ENCODE data around the gene ADAMTS14.
A peak's percentile ranks its signal among the peaks of the same experiment; 100 is the strongest.
"Not testable (repeated sequence)": the region's sequence is repeated elsewhere in the genome, so short reads cannot be mapped to it uniquely, and the experiment has no call there.

The ADAMTS14 gene, protein sequence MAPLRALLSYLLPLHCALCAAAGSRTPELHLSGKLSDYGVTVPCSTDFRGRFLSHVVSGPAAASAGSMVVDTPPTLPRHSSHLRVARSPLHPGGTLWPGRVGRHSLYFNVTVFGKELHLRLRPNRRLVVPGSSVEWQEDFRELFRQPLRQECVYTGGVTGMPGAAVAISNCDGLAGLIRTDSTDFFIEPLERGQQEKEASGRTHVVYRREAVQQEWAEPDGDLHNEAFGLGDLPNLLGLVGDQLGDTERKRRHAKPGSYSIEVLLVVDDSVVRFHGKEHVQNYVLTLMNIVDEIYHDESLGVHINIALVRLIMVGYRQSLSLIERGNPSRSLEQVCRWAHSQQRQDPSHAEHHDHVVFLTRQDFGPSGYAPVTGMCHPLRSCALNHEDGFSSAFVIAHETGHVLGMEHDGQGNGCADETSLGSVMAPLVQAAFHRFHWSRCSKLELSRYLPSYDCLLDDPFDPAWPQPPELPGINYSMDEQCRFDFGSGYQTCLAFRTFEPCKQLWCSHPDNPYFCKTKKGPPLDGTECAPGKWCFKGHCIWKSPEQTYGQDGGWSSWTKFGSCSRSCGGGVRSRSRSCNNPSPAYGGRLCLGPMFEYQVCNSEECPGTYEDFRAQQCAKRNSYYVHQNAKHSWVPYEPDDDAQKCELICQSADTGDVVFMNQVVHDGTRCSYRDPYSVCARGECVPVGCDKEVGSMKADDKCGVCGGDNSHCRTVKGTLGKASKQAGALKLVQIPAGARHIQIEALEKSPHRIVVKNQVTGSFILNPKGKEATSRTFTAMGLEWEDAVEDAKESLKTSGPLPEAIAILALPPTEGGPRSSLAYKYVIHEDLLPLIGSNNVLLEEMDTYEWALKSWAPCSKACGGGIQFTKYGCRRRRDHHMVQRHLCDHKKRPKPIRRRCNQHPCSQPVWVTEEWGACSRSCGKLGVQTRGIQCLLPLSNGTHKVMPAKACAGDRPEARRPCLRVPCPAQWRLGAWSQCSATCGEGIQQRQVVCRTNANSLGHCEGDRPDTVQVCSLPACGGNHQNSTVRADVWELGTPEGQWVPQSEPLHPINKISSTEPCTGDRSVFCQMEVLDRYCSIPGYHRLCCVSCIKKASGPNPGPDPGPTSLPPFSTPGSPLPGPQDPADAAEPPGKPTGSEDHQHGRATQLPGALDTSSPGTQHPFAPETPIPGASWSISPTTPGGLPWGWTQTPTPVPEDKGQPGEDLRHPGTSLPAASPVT

DNA sequence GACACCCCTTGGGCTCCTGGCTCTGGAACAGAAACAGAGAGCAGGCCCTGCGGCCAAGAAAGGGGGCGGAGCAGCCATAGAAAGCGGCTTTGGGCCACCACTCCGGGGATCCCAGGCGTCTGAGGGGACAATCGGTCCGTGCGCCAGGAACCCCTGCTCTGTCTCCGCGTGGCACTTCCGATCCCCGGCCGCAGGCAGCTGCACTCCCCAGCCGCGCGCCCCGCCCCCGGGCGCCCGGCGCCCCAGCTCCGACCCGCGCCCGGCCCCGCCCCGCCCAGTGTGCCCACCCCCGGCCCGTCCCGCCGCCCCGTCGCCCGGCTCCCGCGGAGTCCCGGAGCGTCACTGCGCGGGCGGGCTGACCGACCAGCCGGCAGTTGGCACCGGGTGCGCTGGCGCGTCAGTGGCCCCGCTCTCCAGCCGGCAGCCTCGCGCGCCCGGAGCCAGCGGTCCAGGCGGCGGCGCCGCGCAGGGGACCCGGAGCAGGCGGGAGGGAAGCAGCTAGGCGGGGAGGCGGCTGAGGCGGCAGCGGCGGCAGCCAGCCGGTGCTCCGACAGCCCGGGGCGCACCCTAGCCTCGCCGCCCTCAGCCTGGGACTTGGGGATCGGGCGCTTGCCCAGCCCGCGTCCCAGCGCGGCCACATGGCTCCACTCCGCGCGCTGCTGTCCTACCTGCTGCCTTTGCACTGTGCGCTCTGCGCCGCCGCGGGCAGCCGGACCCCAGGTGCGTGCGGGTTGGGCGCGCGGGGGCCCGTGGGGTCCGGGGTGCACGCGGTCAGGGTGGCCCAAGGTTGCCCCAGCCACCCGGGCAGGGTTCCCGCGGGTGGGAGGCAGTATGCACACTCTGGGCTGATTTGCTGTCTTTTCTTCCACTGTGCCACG, at the start of gene ADAMTS14:
Gene ADAMTS14, plus strand, starts transcription at position 342 of the 878 bp plus-strand sequence. Its CDS starts 297 bp downstream, at position 639.
- DNase-seq = no peak

DNA sequence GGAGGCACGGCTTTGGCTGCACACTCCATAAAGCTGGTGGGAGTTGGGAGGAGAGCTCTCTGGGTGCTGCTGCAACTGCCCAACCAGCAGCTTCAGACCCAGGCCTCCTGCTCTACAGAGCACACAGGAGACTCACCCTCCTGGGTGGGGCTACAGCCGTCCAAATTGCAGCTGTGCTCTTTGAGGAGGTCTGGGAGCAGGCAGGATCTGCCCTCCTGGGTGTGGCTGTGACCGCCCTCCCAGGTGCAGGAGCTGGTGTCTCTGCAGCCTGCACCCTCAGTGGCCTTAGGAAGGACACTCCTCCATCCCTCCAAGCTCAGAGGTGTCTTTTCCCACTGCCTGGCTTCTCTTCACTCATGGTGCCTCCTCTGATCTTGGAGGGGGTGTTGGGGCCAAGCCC, 49.8 kb upstream of the ADAMTS14 start:
- no peak for DNase-seq

DNA sequence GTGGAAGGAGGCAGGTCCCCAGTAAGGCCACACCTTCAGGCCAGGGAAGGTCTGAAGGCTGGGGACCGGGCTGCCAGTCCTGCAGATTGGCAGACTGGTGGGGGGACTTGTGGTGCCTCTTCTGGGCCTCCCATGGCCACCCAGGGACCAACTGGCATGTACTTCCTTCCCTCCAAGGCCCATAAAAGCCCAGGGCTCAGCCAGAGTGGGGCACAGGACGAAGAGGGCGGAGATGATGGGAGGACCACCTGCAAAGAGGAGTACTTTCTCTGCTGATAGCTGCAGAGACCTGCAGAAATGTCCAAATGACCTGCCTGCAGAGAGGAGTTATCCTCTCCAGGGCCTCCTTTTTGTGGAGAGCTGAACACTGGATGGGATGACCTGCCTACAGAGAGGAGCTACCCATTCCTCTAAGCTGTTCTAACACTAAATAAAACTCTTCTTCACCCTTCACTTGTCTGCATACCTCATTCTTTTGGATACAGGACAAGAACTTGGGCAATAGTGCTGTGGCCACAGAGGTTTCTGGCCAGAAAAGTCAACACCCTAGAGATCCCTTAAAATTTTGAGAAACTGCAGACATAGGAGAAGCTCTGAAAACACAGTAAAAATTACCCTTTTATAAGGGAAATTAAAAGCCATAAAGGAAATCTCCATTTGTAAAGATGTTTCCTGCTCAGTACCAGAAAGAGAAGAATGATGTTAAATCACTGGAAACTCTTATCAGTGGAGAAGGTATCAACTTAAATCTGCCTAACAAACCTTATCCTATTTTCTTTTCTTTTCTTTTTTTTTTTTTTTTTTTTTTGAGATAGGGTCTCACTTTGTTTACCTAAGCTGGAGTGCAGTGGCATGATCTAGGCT, 49.1 kb upstream of the ADAMTS14 start:
- no peak for DNase-seq

DNA sequence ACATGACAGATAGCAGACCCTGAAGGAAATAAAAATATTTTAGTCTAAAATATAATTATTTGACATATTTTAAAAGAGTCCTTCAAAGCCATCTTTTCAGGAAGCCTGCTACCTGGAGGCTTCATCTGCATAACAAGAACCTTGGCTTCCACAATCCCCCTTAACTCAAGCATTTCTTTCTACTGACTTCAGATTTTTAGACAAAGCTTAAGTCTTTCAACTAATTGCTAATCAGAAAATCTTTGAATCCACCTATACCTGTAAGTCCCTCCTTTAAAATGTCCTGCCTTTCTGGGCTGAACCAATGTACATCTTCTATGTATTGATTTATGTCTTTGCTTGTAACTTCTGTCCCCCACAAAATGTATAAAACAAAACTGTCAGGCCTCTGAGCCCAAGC, 46.2 kb upstream of the ADAMTS14 start:
- DNase-seq = no peak

DNA sequence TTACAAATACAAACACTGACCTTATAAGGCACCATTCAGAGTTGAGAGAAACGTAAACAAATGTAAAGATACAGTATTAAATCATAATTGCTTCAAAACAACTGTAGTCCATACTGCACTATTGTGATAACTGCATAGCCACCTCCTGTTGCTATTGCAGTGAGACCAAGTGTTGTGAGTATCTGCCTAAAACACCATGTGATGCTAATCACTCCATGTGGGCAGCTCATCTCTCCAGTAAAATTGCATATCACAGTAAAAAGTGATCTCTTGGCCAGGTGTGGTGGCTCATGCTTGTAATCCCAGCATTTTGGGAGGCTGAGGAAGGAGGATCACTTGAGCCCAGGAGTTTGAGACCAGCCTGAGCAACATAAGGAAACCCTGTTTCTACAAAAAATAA, 43.0 kb upstream of the ADAMTS14 start:
- DNase-seq = no peak

DNA sequence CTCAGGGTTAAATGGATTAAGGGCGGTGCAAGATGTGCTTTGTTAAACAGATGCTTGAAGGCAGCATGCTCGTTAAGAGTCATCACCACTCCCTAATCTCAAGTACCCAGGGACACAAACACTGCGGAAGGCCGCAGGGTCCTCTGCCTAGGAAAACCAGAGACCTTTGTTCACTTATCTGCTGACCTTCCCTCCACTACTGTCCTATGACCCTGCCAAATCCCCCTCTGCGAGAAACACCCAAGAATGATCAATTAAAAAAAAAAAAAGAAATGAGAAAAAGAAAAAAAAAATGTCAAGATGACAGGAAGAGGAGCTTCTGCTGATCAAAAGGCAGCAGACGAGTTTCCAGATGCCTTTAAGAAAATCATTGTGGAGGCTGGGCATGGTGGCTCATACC, 40.6 kb upstream of the ADAMTS14 start:
- not testable (repeated sequence) for DNase-seq

DNA sequence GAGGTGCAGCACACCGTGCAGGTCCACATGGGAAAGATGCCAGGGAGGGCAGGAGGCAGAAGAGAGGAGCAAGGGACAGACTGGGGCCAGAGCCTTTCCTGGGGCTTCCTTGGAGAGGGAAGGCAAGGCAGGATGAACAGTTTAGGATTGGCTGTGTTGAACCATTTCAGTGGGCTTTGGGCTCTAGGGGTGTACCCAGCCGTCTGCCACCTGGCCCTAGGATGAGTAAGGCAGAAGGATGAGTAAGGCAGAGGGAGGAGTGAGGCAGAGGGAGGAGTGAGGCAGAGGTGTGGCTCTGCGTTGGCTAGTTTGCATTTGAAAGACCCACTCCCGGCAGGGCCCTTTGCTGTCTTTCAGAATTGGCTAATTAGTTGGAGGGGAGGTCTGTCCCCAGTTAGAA, 38.3 kb upstream of the ADAMTS14 start:
- DNase-seq = no peak

DNA sequence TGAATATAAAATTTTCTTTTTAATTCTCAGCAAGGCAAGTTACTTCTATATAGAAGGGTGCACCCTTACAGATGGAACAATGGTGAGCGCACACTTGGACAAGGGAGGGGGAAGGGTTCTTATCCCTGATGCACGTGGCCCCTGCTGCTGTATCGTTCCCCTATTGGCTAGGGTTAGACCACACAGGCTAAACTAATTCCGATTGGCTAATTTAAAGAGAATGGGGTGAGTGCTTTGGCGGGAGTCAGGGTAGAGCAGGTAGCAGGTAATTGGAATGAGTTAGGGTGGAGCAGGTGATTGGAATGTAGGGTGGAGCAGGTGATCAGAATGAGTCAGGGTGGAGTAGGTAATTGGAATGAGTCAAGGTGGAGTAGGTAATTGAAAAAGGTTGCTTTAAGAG, 37.8 kb upstream of the ADAMTS14 start:
- DNase-seq = not testable (repeated sequence)

DNA sequence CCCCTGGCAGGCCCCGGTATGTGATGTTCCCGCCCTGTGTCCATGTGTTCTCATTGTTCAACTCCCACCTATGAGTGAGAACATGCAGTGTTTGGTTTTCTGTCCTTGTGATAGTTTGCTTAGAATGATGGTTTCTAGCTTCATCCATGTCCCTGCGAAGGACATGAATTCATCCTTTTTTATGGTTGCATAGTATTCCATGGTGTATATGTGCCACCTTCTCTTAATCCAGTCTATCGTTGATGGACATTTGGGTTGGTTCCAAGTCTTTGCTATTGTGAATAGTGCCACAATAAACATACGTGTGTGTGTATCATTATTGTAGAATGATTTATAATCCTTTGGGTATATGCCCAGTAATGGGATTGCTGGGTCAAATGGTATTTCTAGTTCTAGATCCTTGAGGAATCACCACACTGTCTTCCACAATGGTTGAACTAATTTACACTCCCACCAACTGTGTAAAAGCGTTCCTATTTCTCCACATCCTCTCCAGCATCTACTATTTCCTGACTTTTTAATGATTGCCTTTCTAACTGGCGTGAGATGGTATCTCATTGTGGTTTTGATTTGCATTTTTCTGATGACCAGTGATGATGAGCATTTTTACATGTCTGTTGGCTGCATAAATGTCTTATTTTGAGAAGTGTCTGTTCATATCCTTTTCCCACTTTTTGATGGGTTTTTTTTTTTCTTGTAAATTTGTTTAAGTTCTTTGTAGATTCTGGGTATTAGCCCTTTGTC, 32.5 kb upstream of the ADAMTS14 start:
- not testable (repeated sequence) for DNase-seq

DNA sequence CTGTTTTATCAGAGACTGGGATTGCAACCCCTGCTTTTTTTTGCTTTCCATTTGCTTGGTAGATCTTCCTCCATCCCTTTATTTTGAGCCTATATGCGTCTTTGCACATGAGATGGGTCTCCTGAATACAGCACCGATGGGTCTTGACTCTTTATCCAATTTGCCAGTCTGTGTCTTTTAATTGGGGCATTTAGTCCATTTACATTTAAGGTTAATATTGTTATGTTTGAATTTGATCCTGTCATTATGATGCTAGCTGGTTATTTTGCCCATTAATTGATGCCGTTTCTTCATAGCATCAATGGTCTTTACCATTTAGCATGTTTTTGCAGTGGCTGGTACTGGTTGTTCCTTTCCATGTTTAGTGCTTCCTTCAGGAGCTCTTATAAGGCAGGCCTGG, 29.0 kb upstream of the ADAMTS14 start:
- not testable (repeated sequence) for DNase-seq

DNA sequence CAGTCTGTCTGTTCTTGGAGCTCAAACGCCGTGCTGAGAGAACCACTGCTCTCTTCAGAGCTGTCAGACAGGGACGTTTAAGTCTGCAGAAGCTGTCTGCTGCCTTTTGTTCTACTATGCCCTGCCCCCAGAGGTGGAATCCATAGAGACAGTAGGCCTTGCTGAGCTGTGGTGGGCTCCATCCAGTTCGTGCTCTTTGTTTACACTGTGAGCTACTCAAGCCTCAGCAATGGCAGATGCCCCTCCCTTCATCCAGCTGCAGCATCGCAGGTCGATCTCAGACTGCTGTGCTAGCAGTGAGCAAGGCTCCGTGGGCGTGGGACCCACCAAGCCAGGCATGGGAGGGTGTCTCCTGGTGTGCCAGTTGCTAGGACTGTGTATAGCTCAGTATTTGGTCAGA, 27.3 kb upstream of the ADAMTS14 start:
- not testable (repeated sequence) for DNase-seq

DNA sequence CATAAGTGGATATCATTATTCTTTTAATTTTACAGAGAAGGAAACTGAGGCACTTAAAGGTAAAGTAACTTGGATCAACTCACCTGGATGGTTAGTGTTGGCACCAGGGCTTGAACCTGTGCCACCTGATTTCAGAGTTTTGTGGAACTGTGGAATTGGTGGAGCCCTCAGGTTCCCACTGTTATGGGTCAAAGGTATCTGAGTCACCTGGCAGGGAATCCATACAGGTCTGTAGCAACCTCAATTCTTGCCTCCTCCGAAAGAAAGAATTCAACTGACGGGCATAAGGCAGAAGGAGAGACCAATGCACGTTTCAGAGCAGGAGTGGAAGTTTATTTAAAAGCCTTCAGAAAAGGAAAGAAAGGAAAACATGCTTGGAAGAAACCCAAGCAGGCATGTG, 25.2 kb upstream of the ADAMTS14 start:
- DNase-seq = no peak

DNA sequence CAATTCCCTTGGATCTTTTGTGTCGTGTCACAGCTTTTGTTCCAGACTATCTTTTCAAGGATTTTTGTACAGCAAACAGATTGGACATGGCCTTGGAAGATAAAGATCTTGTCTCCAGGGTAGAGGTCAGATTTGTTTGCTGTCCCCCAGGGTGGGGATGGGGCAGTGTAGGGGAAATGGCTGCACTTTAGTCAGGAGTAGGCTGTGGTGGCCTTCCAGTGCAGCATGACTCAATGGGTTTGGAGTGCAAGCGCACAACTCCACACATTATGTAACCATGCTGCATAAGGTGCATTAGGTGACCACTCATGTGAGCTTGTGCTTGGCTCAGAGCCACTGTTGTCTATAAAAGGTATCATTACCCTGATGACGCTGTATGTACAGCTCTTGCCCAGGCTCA, 23.9 kb upstream of the ADAMTS14 start:
- no peak for DNase-seq

DNA sequence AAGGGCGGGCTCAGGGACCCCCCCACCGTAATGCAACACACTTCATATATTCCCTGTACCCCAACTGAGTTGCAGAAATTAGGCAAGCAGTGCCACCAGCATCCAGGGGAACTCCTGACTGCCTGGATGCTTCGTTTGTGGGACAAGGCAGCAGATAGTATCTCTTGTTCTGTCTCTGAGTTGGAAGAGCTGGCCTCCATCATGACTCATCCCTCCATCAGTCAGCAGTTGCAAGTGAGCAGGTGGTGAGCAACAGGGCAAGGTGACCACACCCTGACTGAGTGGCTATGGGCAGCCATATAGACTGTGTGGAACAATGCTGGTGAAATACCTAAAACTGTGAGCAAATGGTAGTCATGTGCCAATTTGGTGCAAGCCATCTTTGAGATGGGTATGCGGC, 22.8 kb upstream of the ADAMTS14 start:
- DNase-seq = no peak

DNA sequence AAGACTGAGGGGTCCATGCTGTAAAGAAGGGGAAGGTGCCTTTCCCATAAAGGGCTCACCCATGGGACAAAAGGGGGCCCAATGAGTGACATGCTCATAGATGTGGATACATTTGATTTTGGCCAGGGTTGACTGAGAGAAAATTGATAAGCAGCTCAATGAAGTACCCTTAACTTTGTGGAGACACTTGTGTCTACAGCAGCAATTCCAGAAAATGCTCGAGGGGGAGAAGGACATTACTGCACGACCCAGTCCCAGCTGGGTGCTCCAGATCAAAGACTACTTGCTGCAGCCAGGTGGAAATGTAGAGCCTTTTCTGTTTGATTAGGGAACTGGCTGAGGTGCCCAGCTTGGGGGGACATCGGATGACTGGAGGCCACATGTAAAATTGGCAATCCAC, 22.2 kb upstream of the ADAMTS14 start:
- no peak for DNase-seq

DNA sequence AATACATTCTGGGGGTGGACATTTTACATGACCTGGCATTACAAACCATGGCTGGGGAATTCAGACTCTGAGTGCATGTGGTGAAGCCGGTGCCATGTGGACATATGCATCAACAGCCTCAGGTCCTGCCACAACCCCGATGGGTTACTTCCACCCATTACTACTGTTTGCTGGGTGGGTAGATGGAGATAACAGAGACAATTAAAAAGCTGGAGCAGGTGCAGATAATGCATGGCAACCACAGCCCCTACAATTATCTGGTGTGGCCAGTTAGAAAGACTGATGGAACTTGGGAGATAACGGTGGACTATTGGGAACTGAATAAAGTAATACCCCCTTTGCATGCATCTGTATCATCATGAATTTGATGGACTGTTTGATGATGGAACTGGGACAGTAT, 21.6 kb upstream of the ADAMTS14 start:
- no peak for DNase-seq

DNA sequence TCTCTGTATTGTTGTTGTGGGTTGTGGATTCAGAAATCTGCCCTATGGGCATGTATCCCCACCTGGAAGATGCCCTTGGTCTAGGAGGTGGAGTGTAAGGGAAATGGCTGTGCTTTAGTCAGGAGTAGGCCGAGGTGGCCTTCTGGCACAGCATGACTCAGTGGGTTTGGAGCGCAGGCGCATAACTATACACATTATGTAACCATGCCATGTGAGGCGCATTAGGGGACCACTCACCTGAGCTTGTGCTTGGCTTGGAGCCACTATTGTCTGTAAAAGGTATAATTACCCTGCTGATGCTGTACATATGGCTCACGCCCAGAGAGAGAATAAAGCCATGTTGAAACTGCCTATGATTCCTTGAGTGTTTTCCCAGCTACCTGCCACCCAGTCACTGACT, 20.6 kb upstream of the ADAMTS14 start:
- peak; percentile 8 for DNase-seq

DNA sequence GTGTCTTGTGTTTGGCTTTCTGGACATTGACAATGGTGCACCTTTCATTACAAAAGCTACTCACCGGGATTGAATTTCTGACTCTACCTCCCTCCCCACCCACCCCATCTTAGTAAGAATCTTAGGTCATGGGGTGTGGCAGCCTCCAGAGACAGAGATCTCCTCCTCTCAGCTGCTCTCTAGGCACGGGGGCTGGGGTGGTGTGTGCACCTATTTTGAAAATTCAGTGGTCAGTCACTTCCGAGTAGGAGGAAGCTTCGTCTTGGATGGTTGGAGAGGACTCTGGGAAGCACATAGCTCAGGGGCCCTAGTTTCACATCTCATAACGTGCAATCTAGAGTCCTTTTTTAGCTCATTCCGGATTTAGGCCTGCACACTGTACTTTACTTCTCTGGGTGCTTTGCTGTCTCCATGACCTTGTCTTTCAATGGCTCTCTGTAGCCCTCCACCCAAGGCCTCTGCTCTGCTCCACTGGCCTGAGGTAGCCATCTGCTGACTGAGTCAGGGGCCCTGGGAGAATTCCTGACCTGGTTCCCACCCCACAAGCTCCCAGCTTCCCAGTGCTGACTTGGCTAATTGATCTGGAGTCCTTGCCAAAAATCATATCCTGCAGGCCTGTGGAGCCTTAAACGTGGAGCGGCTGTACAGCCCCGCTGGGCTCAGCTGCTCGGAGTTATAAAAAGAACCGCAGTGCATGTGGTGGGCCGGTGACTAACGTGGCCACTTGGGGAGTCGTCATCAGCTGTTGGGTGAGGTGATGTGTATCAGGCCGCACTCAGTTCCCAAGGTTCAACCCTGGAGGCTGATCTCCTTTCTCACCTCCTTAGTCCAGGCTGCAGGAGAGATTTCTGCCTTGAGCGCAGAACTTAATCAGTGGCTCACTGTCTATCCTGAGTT, 19.3 kb upstream of the ADAMTS14 start:
- no peak for DNase-seq

DNA sequence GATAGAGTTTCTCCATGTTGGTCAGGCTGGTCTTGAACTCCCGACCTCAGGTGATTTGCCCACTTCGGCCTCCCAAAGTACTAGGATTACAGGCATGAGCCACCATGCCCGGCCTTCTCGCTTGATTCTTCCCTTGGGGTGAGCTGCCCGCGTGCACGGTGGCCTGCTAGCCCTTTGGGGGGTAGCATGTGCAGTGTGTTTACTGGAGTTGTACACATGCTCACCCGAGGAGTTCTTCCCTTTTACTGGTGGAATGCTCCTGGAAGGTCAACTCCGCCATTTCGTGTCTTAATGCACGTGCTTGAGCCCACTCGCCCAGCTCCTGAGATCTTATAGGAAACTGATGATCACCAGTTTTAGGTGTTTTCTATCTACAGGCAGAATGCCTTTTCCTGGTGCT, 17.0 kb upstream of the ADAMTS14 start:
- DNase-seq = no peak
